ENCODE measurements around the gene FOXM1. TPM values are rescaled to one million over a fixed set of nuclear protein-coding genes. Genes with fewer than 3 reads are reported as not detected.

Gene FOXM1
- total RNA-seq, 1 experiment from 2014 or later: 200 TPM

- no peak overlapping the region for H3K4me3 ChIP-seq (ENCODE audit: low read depth, low read length, poor library complexity, severe bottlenecking)
- TF ChIP-seq CTCF (conservative IDR thresholded peaks at IDR 0.05; ENCODE audit: low read depth, low read length) (no peak), EZH2 (IDR thresholded peaks at IDR 0.05; ENCODE audit: borderline replicate concordance, low read depth, low read length, poor library complexity, severe bottlenecking) (no peak)
- no peaks in the 10 kb centered on the region for H3K4me1 ChIP-seq (ENCODE audit: insufficient read depth, low read length, poor library complexity, severe bottlenecking)
- no peak overlapping the region for H3K27ac ChIP-seq (ENCODE audit: low read depth, low read length, poor library complexity, severe bottlenecking)
- peaks cover 25% of the 10 kb centered on the region for H3K36me3 ChIP-seq (ENCODE audit: insufficient read depth, low read length, poor library complexity, severe bottlenecking)
- no peaks in the 10 kb centered on the region for H3K9me3 ChIP-seq (ENCODE audit: low read depth, low read length, poor library complexity, severe bottlenecking)
- ChIA-PET CTCF (no interaction called here), POLR2A (ENCODE audit: low non-redundant PET) (no interaction called here)
- H3K27me3 ChIP-seq (replicated peaks; ENCODE audit: insufficient read depth, low read depth, low read length, poor library complexity): no peaks in the 10 kb centered on the region
- BruUV-seq (replicated peaks): no TSS peak
- intact Hi-C loops (cut with micrococcal nuclease; ENCODE audit: unreplicated experiment): no loop called here
- DNase-seq (ENCODE audit: low spot score): no peak
These were observed 53.5 kb downstream of the FOXM1 start for GRCh38 chr12:2823483-2823882.

DNA sequence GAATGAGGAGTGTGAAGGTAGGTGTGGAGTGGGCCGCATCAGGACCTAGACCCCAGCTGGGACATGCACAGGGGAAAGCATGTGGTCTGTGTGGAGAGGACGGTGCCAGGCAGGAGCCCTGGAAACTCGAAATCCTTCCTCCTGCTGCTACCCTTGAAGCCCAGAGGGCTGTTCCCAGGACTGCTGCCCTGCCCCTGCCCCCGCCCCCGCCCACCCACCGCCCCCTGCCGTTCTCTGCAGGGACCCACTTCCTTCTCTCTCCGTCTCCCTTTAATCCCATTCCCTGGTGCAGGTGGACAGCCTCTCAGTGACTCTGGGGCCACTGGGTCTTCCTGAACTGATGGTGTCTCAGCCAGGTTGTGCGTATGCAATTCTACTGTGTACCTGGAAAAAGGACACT is 56.5 kb downstream of the FOXM1 start:
- Histone ChIP-seq H3K27me3 (replicated peaks; ENCODE audit: insufficient read depth, low read depth, low read length, poor library complexity) (no peaks in the 10 kb centered on the region), H3K9me3 (ENCODE audit: low read depth, low read length, poor library complexity, severe bottlenecking) (no peaks in the 10 kb centered on the region), H3K27ac (ENCODE audit: low read depth, low read length, poor library complexity, severe bottlenecking) (no peak overlapping the region), H3K4me1 (ENCODE audit: insufficient read depth, low read length, poor library complexity, severe bottlenecking) (no peaks in the 10 kb centered on the region), H3K36me3 (ENCODE audit: insufficient read depth, low read length, poor library complexity, severe bottlenecking) (peaks cover 34% of the 10 kb centered on the region), H3K4me3 (ENCODE audit: low read depth, low read length, poor library complexity, severe bottlenecking) (no peak overlapping the region)
- CTCF ChIA-PET: no interaction called here
- intact Hi-C loops (cut with micrococcal nuclease; ENCODE audit: unreplicated experiment): no loop called here
- BruUV-seq (replicated peaks): no TSS peak
- no peak for DNase-seq (ENCODE audit: low spot score)
- POLR2A ChIA-PET (ENCODE audit: low non-redundant PET): no interaction called here
- TF ChIP-seq EZH2 (IDR thresholded peaks at IDR 0.05; ENCODE audit: borderline replicate concordance, low read depth, low read length, poor library complexity, severe bottlenecking) (no peak), CTCF (conservative IDR thresholded peaks at IDR 0.05; ENCODE audit: low read depth, low read length) (no peak)

DNA sequence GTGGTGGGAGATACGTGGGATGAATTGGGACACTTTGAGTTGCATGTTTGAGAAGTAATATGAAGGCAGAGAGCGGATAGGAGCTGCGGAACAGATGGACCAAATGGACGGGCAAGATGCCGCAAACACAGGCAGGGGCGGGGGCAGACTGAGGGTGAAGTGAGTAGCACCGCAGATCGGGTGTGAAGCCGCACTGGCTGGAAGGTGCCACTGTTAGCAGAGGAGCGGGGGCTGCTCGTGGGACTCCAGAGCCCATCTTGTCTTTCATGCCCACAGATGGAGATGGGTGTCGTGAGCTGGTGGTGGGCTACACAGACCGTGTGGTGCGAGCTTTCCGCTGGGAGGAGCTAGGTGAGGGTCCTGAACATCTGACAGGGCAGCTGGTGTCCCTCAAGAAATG is 57.2 kb downstream of the FOXM1 start:
- intact Hi-C loops (cut with micrococcal nuclease; ENCODE audit: unreplicated experiment): no loop called here
- TF ChIP-seq CTCF (conservative IDR thresholded peaks at IDR 0.05; ENCODE audit: low read depth, low read length): no peak
- no peak for TF ChIP-seq EZH2 (IDR thresholded peaks at IDR 0.05; ENCODE audit: borderline replicate concordance, low read depth, low read length, poor library complexity, severe bottlenecking)
- Histone ChIP-seq H3K4me1 (ENCODE audit: insufficient read depth, low read length, poor library complexity, severe bottlenecking) (no peaks in the 10 kb centered on the region), H3K4me3 (ENCODE audit: low read depth, low read length, poor library complexity, severe bottlenecking) (no peak overlapping the region), H3K36me3 (ENCODE audit: insufficient read depth, low read length, poor library complexity, severe bottlenecking) (peaks cover 34% of the 10 kb centered on the region), H3K27me3 (replicated peaks; ENCODE audit: insufficient read depth, low read depth, low read length, poor library complexity) (no peaks in the 10 kb centered on the region), H3K27ac (ENCODE audit: low read depth, low read length, poor library complexity, severe bottlenecking) (no peak overlapping the region), H3K9me3 (ENCODE audit: low read depth, low read length, poor library complexity, severe bottlenecking) (no peaks in the 10 kb centered on the region)
- ChIA-PET POLR2A (ENCODE audit: low non-redundant PET) (no interaction called here), CTCF (no interaction called here)
- DNase-seq (ENCODE audit: low spot score): no peak
- BruUV-seq (replicated peaks): no TSS peak

Data from A673 (cell line).